ENCODE results near the gene GALNT18. TPM values are rescaled to one million over a fixed set of nuclear protein-coding genes. Genes with fewer than 3 reads are reported as not detected.

GALNT18 gene
- total RNA-seq, 2 donors from 2014 or later, result 29.4 to 105 TPM

- no peaks in the 10 kb centered on the region for H3K36me3 ChIP-seq
- no peaks in the 10 kb centered on the region for H3K4me1 ChIP-seq (replicated peaks)
- no peak for TF ChIP-seq CTCF (IDR thresholded peaks at IDR 0.05)
- TF ChIP-seq POLR2A (IDR thresholded peaks at IDR 0.05), result no peak
- TF ChIP-seq POLR2AphosphoS5 (IDR thresholded peaks at IDR 0.05), result no peak
- H3K27me3 ChIP-seq (replicated peaks; ENCODE audit: insufficient read depth), result no peaks in the 10 kb centered on the region
- no peak overlapping the region for H3K27ac ChIP-seq
- 55% methylated on average over 6 of the region's 6 CpGs for WGBS
- H3K4me3 ChIP-seq, result no peak overlapping the region
- H3K9me3 ChIP-seq, result no peaks in the 10 kb centered on the region
- intact Hi-C loops (cut with DNase I), result no loop called here
- DNase-seq (ENCODE audit: low spot score), result no peak
These were observed 324.2 kb downstream of the GALNT18 start for GRCh38 chr11:11297578-11297977.

GRCh38 chr11:11296434-11296833 lies 325.4 kb downstream of the GALNT18 start:
- Histone ChIP-seq H3K4me1 (replicated peaks) (no peaks in the 10 kb centered on the region), H3K36me3 (no peaks in the 10 kb centered on the region), H3K27me3 (replicated peaks; ENCODE audit: insufficient read depth) (no peaks in the 10 kb centered on the region), H3K9me3 (no peaks in the 10 kb centered on the region), H3K4me3 (no peak overlapping the region), H3K27ac (no peak overlapping the region)
- 59% methylated on average over 3 of the region's 3 CpGs for WGBS
- no peak for TF ChIP-seq POLR2A (IDR thresholded peaks at IDR 0.05)
- no peak for DNase-seq (ENCODE audit: low spot score)
- intact Hi-C loops (cut with DNase I), result no loop called here

DNA sequence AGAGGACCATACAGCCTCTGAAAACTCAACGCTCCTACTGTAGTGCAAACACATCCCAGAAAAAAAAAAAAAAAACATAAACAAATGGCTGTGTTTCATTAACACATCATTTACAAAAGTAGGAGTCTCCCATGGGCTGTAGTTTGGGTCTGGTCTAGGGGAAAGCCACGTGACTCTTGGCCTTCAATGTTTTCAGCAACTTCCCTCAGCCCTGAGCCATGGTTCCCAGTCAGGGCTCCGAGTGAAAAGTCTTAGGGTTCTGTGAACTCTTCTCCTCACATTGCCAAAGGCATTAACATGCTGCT lies 327.3 kb downstream of the GALNT18 start:
- Histone ChIP-seq H3K4me3 (no peak overlapping the region), H3K27ac (no peak overlapping the region), H3K36me3 (no peaks in the 10 kb centered on the region), H3K27me3 (replicated peaks; ENCODE audit: insufficient read depth) (no peaks in the 10 kb centered on the region), H3K9me3 (no peaks in the 10 kb centered on the region), H3K4me1 (replicated peaks) (no peaks in the 10 kb centered on the region)
- intact Hi-C loops (cut with DNase I), result no loop called here
- no peak for TF ChIP-seq POLR2AphosphoS5 (IDR thresholded peaks at IDR 0.05)
- no peak for TF ChIP-seq CTCF (IDR thresholded peaks at IDR 0.05)
- no peak for TF ChIP-seq POLR2A (IDR thresholded peaks at IDR 0.05)
- no peak for DNase-seq (ENCODE audit: low spot score)
- 77% methylated on average over 3 of the region's 3 CpGs for WGBS

DNA sequence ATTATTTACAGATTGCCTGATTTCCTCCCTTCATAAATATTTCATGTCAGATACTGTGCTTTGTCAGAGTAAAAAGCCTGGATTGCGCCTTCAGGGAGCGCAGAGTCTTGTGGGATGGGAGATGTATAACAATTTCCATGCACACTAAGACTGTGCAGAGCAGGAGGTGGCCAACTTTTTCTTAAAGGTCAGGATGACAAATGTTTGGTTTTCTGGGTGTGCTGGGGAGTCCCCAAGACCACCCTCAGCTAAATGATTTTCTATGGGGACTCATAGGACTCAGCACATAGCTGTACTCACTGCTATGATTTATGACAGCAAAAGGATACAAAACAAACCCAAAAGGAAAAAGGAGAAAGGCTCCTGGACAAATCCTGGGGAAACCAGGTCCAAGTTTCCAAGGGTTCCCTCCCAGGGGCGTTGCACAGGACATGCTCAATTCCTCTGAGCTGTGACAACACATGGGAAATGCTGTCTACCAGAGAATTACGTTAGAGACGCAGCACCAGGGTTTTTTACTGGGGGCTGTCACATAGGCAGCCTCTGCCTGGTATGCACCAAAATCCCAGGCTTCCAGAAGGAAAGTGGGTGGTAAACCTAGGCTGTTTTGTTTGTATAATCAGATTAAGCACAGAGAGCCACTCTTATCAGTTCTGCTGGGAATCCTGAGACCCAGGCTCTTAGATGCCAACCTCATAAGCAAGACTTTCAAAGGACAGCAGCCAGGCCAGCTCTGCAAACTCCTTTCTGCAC lies 327.8 kb downstream of the GALNT18 start:
- Histone ChIP-seq H3K4me1 (replicated peaks) (no peaks in the 10 kb centered on the region), H3K27me3 (replicated peaks; ENCODE audit: insufficient read depth) (no peaks in the 10 kb centered on the region), H3K36me3 (no peaks in the 10 kb centered on the region), H3K9me3 (no peaks in the 10 kb centered on the region), H3K27ac (no peak overlapping the region), H3K4me3 (no peak overlapping the region)
- no peak for DNase-seq (ENCODE audit: low spot score)
- TF ChIP-seq POLR2A (IDR thresholded peaks at IDR 0.05), result no peak
- TF ChIP-seq POLR2AphosphoS5 (IDR thresholded peaks at IDR 0.05), result no peak
- no peak for TF ChIP-seq CTCF (IDR thresholded peaks at IDR 0.05)
- intact Hi-C loops (cut with DNase I), result no loop called here
- 71% methylated on average over 5 of the region's 5 CpGs for WGBS

DNA sequence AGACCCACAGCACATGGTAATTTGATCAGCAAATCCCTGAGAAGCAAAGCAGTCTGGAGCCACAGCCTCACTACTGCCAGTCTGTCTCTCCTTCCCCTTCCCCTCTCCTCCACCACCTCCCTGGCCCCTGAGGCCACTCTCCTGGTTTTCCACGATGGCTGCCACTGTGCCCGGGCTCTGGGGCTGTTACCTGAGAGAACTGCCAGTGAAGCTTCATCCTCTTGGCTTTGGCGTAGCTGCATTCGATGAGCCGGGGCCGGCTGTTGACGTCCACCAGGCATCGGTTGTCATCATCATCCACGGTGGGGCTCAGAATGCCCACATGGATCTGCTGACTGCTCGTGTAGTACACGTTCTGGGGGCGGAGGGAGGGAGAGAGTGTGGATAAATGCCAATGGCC lies 329.0 kb downstream of the GALNT18 start:
- 90% methylated on average over 12 of the region's 12 CpGs for WGBS
- no peaks in the 10 kb centered on the region for H3K36me3 ChIP-seq
- no peaks in the 10 kb centered on the region for H3K9me3 ChIP-seq
- intact Hi-C loops (cut with DNase I), result no loop called here
- no peaks in the 10 kb centered on the region for H3K4me1 ChIP-seq (replicated peaks)
- TF ChIP-seq POLR2AphosphoS5 (IDR thresholded peaks at IDR 0.05), result no peak
- TF ChIP-seq POLR2A (IDR thresholded peaks at IDR 0.05), result no peak
- TF ChIP-seq CTCF (IDR thresholded peaks at IDR 0.05), result no peak
- H3K4me3 ChIP-seq, result no peak overlapping the region
- no peak overlapping the region for H3K27ac ChIP-seq
- DNase-seq (ENCODE audit: low spot score), result no peak
- H3K27me3 ChIP-seq (replicated peaks; ENCODE audit: insufficient read depth), result no peaks in the 10 kb centered on the region

Measured in prostate gland (tissue), 2 donors.